HG03060 (cell line): ENCODE data around the gene TET2.
A peak's percentile ranks its signal among the peaks of the same experiment; 100 is the strongest.

Experiments used
- ATAC-seq: cut with Tn5 transposase; IDR thresholded peaks from one replicate; pipeline ENCODE4 v1.9.1; 2021; ENCODE audit warnings: low read depth, moderate number of reproducible peaks; ENCODE audit not compliant: unreplicated experiment

Gene TET2

DNA sequence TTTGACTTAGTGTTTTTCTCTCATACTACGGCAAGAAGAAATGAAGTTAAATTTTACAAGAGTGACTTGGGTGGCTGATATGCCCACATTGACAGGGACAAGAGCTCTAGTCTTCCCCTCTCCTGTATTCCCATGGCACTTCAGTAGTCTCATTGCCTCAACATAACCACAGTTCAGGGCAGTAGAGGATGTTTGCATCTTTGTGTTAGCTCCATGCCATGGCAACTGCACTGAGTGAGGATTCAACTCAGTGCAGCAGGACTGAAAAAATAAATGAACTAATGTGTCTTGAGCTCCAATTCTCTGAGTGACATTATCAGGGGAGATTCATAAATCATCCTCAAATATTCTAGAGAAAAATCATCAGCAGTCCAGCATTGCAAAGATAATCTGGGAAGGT, 78.8 kb downstream of the TET2 start:
- no peak for ATAC-seq

DNA sequence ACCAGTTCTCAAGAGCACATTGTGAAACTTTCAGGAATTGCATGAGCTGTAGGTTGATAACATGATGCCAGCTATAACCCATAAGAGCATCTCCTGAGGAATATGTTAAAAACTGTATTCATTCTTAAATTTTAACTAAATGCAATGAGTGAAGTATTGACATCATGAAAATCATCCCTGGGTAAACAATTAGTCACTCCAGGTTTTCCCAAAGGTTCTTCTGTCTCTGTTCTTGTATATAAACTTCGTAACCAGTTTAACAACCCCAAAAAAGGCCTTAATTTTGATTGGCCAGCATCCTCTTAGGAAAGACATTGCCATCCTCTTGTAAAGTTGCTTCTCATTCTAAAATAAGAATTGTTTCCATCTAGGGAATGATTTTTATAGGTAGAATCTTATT, 80.4 kb downstream of the TET2 start:
- no peak for ATAC-seq

DNA sequence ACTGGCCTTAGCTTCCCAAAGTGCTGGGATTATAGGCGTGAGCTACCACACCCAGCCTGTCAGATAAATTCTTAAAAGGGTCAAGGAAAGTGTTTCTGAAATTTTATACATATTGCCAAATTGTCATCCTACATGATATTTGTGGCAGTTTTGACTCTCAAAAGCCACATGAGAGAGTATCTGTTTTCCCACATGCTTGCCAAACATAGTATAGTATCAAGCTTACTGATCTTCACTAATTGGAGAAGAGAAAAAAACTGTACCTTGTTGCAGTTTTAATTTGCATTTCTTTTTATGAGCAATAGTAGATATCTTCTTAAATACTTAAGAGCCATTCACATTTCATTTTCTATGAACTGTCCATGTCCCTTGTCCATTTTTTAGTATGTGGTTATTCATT, 83.6 kb downstream of the TET2 start:
- no peak for ATAC-seq

DNA sequence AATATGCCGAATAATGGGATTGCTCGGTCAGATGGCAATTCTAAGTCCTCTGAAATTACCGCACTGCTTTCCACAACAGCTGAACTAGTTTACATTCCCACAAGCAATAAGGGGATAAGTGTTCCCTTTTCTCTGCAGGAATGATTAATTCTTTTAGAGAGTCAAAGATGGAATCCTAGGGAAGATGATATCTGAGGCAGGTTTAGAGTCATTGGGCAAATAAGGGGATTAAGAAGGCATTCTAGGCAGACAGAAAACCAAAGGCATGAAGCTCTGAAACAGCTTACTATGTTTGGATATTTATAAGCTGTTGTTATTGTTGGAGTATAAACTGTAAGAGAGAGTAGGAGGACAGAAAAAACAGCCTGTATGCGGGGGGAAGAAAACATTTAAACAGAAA, 85.7 kb downstream of the TET2 start:
- no peak for ATAC-seq

DNA sequence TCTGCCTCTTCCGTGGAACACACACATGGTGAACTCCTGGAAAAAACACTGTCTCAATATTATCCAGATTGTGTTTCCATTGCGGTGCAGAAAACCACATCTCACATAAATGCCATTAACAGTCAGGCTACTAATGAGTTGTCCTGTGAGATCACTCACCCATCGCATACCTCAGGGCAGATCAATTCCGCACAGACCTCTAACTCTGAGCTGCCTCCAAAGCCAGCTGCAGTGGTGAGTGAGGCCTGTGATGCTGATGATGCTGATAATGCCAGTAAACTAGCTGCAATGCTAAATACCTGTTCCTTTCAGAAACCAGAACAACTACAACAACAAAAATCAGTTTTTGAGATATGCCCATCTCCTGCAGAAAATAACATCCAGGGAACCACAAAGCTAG, 87.9 kb downstream of the TET2 start:
- ATAC-seq: no peak

DNA sequence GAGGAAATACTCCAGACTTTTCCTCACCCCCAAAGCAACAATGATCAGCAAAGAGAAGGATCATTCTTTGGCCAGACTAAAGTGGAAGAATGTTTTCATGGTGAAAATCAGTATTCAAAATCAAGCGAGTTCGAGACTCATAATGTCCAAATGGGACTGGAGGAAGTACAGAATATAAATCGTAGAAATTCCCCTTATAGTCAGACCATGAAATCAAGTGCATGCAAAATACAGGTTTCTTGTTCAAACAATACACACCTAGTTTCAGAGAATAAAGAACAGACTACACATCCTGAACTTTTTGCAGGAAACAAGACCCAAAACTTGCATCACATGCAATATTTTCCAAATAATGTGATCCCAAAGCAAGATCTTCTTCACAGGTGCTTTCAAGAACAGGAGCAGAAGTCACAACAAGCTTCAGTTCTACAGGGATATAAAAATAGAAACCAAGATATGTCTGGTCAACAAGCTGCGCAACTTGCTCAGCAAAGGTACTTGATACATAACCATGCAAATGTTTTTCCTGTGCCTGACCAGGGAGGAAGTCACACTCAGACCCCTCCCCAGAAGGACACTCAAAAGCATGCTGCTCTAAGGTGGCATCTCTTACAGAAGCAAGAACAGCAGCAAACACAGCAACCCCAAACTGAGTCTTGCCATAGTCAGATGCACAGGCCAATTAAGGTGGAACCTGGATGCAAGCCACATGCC, 89.7 kb downstream of the TET2 start:
- peak; percentile 70 for ATAC-seq

DNA sequence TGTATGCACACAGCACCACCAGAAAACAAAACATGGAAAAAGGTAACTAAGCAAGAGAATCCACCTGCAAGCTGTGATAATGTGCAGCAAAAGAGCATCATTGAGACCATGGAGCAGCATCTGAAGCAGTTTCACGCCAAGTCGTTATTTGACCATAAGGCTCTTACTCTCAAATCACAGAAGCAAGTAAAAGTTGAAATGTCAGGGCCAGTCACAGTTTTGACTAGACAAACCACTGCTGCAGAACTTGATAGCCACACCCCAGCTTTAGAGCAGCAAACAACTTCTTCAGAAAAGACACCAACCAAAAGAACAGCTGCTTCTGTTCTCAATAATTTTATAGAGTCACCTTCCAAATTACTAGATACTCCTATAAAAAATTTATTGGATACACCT, 90.2 kb downstream of the TET2 start:
- ATAC-seq: no peak

DNA sequence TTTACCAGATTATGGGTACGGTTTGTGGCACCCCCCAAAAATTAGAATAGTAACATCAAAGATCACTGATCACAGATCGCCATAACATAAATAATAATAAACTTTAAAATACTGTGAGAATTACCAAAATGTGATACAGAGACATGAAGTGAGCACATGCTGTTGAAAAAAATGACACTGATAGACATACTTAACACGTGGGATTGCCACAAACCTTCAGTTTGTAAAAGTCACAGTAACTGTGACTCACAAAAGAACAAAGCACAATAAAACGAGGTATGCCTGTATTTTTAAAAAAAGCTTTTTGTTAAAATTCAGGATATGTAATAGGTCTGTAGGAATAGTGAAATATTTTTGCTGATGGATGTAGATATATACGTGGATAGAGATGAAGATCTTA, 93.4 kb downstream of the TET2 start:
- ATAC-seq: no peak

DNA sequence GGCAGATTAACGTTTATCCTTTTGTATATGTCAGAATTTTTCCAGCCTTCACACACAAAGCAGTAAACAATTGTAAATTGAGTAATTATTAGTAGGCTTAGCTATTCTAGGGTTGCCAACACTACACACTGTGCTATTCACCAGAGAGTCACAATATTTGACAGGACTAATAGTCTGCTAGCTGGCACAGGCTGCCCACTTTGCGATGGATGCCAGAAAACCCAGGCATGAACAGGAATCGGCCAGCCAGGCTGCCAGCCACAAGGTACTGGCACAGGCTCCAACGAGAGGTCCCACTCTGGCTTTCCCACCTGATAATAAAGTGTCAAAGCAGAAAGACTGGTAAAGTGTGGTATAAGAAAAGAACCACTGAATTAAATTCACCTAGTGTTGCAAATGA, 94.8 kb downstream of the TET2 start:
- no peak for ATAC-seq

DNA sequence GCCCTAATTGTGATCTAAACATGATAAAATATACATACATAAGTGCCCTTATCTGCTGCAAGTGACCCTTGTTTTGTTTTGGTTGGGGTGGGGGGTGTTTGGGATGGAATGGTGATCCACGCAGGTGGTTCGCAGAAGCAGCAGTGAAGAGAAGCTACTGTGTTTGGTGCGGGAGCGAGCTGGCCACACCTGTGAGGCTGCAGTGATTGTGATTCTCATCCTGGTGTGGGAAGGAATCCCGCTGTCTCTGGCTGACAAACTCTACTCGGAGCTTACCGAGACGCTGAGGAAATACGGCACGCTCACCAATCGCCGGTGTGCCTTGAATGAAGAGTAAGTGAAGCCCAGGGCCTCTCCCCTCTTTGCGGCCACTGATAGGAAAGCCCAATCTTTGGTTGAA, 96.8 kb downstream of the TET2 start:
- no peak for ATAC-seq

DNA sequence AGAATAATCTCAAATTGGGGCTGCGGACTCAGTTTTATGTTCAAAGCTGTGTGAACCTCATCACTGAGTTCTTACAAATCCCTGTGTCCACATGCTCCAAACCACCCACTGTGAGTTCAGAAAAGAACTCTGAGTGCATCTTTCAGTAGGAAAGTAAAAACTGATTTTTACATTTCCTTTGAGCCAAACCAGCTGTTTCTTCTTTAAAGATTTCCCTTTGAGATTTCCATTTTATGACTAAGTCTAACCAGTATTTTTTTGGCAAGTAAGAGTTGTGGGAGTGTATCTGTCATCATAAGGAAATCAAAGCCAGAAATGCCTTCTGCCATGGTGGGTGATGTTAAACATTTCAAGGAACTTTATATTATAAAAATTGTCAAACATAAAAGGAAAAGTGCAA, 100.0 kb downstream of the TET2 start:
- no peak for ATAC-seq

DNA sequence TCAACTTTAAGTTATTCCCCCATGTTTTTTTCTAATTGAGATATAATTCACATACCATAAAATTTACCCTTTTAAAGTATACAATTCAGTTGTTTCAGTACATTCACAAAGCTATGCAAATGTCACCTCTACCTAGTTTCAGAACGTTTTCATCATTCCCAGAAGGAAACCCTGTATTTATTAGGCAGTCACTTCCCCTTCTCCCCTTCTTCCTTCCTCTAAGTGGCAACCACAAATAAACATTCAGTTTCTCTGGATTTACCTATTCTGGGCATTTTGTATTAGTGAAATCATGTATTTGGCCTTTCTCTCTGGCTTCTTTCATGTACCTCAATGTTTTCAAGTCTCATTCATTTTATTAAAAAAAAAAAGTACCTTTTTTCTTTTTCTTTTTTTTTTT, 101.9 kb downstream of the TET2 start:
- ATAC-seq: no peak

DNA sequence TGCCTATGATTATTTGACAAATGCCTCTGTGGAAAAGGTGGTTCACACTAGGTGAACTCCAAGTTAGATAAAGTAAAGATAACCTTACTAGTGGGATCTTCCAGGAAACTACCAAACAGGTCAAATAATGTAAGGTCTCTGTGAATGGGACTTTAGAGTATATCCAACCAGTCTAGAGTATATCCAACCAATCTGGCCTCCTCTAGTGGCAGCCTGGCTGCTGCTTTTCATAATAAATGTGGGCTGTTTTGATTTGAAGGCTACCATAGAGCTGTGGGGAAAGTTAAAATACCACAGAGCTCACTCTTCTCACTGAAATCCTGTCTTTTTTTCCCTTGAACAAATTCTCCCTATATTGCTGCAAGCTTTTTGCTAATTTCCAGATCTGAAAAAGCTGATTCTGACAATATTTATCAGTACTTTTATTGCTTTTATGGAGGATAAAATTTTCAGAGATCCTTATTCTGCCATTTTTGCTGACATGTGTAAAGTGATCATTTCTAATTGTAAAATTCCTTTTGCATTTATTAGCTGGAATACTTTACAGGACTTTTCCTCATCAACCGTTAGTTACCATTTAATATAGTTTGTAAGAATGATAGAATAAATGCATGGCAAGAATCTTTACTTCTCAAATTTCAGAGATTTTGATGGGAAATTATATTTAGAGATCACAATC, 111.3 kb downstream of the TET2 start:
- ATAC-seq: no peak

DNA sequence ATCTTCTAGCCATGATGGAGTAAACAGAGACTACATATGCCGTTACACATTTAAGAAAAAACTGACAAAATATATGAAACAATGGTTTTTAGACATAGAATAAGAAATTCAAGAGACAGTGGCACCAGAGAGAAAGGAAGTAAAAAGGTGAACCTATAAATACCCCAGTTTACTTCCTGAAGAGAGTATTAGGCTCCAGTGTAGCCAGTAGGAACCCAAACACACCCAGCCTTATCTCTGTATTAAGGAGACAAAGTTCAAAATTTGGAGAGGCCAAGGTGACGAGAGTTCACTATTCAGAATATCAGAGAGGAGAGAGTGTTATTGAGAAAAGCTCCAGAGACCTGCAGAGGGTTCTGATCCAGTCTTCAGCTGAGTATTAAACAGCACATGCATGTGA, 119.0 kb downstream of the TET2 start:
- no peak for ATAC-seq

DNA sequence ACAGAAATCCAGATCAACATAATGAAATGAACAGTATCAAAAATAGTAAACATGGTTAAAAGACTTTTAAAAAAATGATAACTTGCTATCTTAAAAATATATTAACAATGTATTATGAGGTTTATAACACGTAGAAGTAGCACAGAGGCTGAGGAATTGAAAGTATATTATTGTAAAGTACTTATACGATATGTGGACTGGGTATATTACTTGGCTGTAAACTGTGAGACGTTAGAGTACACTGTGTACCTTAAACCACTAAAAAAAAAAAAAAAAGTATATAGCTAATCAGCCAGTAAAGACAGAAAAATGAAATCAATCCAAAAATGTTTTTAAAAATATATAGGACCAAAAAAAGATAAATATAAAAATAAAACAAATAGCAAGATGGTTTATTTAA, 120.6 kb downstream of the TET2 start:
- ATAC-seq: no peak

DNA sequence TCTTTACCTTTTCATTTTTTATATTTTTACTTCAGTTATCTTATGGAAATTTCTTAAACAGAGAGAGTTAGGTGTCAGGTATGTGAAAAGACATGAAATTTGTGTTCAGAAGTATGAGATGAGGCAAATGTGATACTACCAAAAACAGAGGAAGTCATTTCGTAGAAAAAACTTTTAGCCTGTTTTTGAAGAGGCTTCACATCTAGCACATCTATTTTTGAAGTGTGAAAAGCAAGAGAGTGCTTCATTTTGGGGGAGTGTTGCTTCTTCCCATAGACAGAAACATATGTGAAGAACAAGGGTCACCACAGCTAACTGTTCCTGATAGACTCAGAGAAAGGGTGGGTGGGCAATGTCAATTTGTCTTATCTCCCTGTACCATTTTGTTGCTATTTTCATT, 125.3 kb downstream of the TET2 start:
- no peak for ATAC-seq

DNA sequence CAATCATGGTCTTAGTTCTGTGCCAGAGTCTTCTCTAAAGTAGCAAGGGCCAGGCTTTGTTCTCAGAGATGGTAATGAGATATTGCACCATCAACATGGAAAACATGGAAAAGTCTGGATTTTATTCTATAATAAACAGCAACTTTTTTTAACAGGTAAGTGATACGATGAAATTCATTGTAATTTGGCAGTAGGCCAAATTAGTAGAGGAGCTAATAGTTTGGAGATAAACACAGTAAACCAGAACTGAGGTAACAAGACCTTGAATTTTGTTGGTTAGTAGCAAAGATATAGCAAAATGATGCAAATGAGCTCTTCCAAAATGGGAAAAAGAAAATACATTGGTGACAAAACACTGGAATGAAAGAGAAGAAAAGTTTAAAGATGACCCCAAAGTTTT, 126.6 kb downstream of the TET2 start:
- no peak for ATAC-seq

DNA sequence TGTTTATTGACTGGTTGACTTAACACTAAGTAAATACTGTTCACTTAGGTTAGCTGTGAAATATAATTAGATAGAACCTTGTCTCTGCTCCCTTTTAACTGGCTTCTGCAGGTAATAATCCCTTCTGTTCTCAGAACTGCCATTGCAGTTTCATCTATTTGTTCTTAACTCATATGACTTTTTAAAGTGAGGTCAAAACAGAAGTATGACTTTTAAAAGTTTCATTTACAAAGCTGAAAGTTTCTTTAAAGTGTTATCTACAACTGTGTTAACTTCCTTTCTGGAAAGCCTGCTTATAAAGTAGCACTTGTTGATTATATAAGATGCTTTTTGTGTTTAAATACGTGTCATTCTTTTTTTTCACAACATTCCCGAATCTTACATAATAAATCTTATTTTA, 127.4 kb downstream of the TET2 start:
- no peak for ATAC-seq

DNA sequence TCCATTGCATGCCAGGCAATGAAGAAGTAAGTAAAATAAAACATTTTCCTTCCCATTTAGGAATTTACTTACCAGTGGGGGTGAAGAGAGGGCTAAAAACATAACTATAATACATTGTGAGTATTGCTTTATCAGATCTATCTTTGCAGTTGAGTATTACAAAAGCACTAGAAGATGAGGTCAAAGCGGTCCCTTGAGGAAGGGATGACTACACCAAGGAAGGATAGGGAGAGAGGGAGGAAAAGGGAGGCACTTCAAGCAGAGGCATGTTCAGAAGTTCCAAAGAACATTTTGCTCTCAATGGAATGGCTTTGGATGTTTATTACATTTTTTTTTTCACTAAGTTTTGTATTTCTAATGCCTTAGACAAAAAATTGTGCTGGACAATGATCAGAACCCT, 127.8 kb downstream of the TET2 start:
- no peak for ATAC-seq

DNA sequence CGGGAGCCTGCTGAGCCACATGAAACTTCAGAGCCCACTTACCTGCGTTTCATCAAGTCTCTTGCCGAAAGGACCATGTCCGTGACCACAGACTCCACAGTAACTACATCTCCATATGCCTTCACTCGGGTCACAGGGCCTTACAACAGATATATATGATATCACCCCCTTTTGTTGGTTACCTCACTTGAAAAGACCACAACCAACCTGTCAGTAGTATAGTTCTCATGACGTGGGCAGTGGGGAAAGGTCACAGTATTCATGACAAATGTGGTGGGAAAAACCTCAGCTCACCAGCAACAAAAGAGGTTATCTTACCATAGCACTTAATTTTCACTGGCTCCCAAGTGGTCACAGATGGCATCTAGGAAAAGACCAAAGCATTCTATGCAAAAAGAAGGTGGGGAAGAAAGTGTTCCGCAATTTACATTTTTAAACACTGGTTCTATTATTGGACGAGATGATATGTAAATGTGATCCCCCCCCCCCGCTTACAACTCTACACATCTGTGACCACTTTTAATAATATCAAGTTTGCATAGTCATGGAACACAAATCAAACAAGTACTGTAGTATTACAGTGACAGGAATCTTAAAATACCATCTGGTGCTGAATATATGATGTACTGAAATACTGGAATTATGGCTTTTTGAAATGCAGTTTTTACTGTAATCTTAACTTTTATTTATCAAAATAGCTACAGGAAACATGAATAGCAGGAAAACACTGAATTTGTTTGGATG, 129.9 kb downstream of the TET2 start:
- no peak for ATAC-seq

DNA sequence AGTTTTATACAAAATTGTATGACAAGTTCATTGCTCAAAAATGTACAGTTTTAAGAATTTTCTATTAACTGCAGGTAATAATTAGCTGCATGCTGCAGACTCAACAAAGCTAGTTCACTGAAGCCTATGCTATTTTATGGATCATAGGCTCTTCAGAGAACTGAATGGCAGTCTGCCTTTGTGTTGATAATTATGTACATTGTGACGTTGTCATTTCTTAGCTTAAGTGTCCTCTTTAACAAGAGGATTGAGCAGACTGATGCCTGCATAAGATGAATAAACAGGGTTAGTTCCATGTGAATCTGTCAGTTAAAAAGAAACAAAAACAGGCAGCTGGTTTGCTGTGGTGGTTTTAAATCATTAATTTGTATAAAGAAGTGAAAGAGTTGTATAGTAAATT, 131.0 kb downstream of the TET2 start:
- ATAC-seq: no peak

DNA sequence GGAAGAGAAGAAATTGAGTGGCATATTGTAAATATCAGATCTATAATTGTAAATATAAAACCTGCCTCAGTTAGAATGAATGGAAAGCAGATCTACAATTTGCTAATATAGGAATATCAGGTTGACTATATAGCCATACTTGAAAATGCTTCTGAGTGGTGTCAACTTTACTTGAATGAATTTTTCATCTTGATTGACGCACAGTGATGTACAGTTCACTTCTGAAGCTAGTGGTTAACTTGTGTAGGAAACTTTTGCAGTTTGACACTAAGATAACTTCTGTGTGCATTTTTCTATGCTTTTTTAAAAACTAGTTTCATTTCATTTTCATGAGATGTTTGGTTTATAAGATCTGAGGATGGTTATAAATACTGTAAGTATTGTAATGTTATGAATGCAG, 132.6 kb downstream of the TET2 start:
- ATAC-seq: no peak
